HepG2 (cell line): ENCODE measurements around the gene PLEKHA5. TPM values are rescaled to one million over a fixed set of nuclear protein-coding genes. Genes with fewer than 3 reads are reported as not detected.
"Not testable (repeated sequence)": the region's sequence is repeated elsewhere in the genome, so short reads cannot be mapped to it uniquely, and the experiment has no call there.

ENCODE experiments used
- ATAC-seq: fragments of 200-7000 bp; cut with Tn5 transposase; 3 replicates; pipeline ENCODE4 v1.9.1; 2020; ENCODE audit warnings: mild to moderate bottlenecking, moderate library complexity
- BruUV-seq: library from RNA; stranded (reverse); fragments of 400-500 nt; replicated peaks from 2 replicates; lab custom pipeline; 2021; lab: Mats Ljungman, UMichigan
- CTCF ChIA-PET: fragments of 300-600 bp; formaldehyde crosslinking; extraction: SDS; loops from one replicate; lab custom pipeline; 2021; ENCODE audit warnings: low total read pairs, inconsistent platforms, low intra/inter-chr PET ratio; lab: Yijun Ruan, JAX
- POLR2A ChIA-PET: fragments of 350-600 bp; sonication (Branson Sonifier 250); formaldehyde crosslinking; loops from one replicate; lab custom pipeline; 2020; ENCODE audit warnings: antibody characterized with exemption, inconsistent platforms; lab: Yijun Ruan, JAX
- DNase-seq: peaks from one replicate; pipeline ENCODE4 v3.0.0-alpha.2; 2015; ENCODE audit warnings: low spot score
- FAIRE-seq: peaks from 3 replicates; lab custom pipeline; 2011; peaks lifted over from hg19 to GRCh38; lab: Jason Lieb, UNC
- H2AFZ ChIP-seq: one replicate; pipeline ENCODE4 v1.6.1; 2011; ENCODE audit warnings: low read length, inconsistent platforms
- H3K27ac ChIP-seq: fragments of 300-600 bp; 3 replicates; pipeline ENCODE4 v1.8.0; 2011; ENCODE audit warnings: mixed run types, mild to moderate bottlenecking, mixed read lengths, low read length, inconsistent platforms; ENCODE audit not compliant: insufficient read depth; ENCODE audit errors: extremely low read length
- H3K27me3 ChIP-seq, 2 experiments: fragments of 200-600 bp in 1 of 2; 2 replicates in 1 of 2; 3 replicates in 1 of 2; pipeline versions ENCODE4 v1.6.0 to v1.8.0; 2011; ENCODE audit warnings: low read length in 2 of 2, mild to moderate bottlenecking in 2 of 2, moderate library complexity in 2 of 2, inconsistent platforms in 1 of 2; ENCODE audit not compliant: insufficient read depth in 2 of 2, control insufficient read depth in 1 of 2
- H3K36me3 ChIP-seq, 2 experiments: fragments of 200-600 bp in 1 of 2; replicated peaks in 1 of 2; 2 replicates in 1 of 2; 3 replicates in 1 of 2; pipeline versions ENCODE4 v1.5.1 to v1.8.0; 2011; ENCODE audit warnings: low read length in 2 of 2, inconsistent platforms in 1 of 2; ENCODE audit not compliant: insufficient read depth in 2 of 2, control insufficient read depth in 1 of 2
- H3K4me1 ChIP-seq: 2 replicates; pipeline ENCODE4 v1.5.1; 2012; ENCODE audit warnings: low read length, inconsistent platforms; ENCODE audit not compliant: insufficient read depth
- H3K4me2 ChIP-seq: 2 replicates; pipeline ENCODE4 v1.6.0; 2011; ENCODE audit warnings: low read depth, low read length, inconsistent platforms
- H3K4me3 ChIP-seq, 3 experiments: fragments of 200-600 bp in 1 of 3; sonication (generic), shearing (Covaris generic) in 1 of 3; replicated peaks in 1 of 3; 2 replicates each; pipeline ENCODE4 v1.5.1; 2011 to 2016; ENCODE audit warnings: low read length in 3 of 3, inconsistent platforms in 2 of 3, low read depth in 2 of 3, mild to moderate bottlenecking in 2 of 3, control low read depth in 1 of 3, mixed read lengths in 1 of 3; ENCODE audit not compliant: insufficient read depth in 1 of 3
- H3K79me2 ChIP-seq: one replicate; pipeline ENCODE4 v1.6.1; 2011; ENCODE audit warnings: low read length, inconsistent platforms; ENCODE audit not compliant: insufficient read depth
- H3K9ac ChIP-seq: 2 replicates; pipeline ENCODE4 v1.6.0; 2011; ENCODE audit warnings: mild to moderate bottlenecking, low read depth, low read length, inconsistent platforms; ENCODE audit not compliant: insufficient read depth
- H3K9me3 ChIP-seq: 2 replicates; pipeline ENCODE4 v1.5.1; 2012; ENCODE audit warnings: mild to moderate bottlenecking, low read length
- H4K20me1 ChIP-seq: 2 replicates; pipeline ENCODE4 v1.6.0; 2011; ENCODE audit warnings: inconsistent platforms, mild to moderate bottlenecking, low read length, moderate library complexity; ENCODE audit not compliant: insufficient read depth
- ADNP ChIP-seq: sonication (generic); formaldehyde crosslinking; IDR thresholded peaks from 2 replicates; pipeline ENCODE4 v1.4.0; 2020; ENCODE audit warnings: missing genetic modification reagents
- CC2D1A ChIP-seq: sonication (generic); formaldehyde crosslinking; IDR thresholded peaks from 2 replicates; pipeline ENCODE4 v1.8.1; 2023; ENCODE audit warnings: mild to moderate bottlenecking, missing genetic modification reagents
- HCFC1 ChIP-seq: fragments of 150-350 bp; IDR thresholded peaks from 2 replicates; pipeline ENCODE4 v1.6.1; 2014; ENCODE audit warnings: low read depth, low read length
- IRF2 ChIP-seq: IDR thresholded peaks from 2 replicates; pipeline ENCODE4 v1.6.1; 2018; ENCODE audit warnings: missing genetic modification reagents, missing compliant biosample characterization
- MZF1 ChIP-seq: sonication (generic); formaldehyde crosslinking; IDR thresholded peaks from 2 replicates; pipeline ENCODE4 v1.8.1; 2023; ENCODE audit warnings: mild to moderate bottlenecking, missing genetic modification reagents, borderline replicate concordance
- NFYB ChIP-seq: sonication (generic); formaldehyde crosslinking; IDR thresholded peaks from 2 replicates; pipeline ENCODE4 v1.4.0; 2020; ENCODE audit warnings: missing genetic modification reagents
- NR3C1 ChIP-seq: sonication (generic); formaldehyde crosslinking; IDR thresholded peaks from 2 replicates; pipeline ENCODE4 v1.4.0; 2020; ENCODE audit warnings: missing genetic modification reagents
- REL ChIP-seq: sonication (generic); formaldehyde crosslinking; conservative IDR thresholded peaks from 2 replicates; pipeline ENCODE4 v1.8.0; 2022; ENCODE audit warnings: mild to moderate bottlenecking, missing genetic modification reagents, moderate library complexity
- SMAD3 ChIP-seq: sonication (generic); formaldehyde crosslinking; IDR thresholded peaks from 2 replicates; pipeline ENCODE4 v1.4.0; 2020; ENCODE audit warnings: missing genetic modification reagents
- SNAI1 ChIP-seq: sonication (generic); formaldehyde crosslinking; IDR thresholded peaks from 2 replicates; pipeline ENCODE4 v1.5.0; 2020; ENCODE audit warnings: mild to moderate bottlenecking, missing genetic modification reagents, borderline replicate concordance
- SNRNP70 ChIP-seq: fragments of 200-400 bp; formaldehyde crosslinking; IDR thresholded peaks from 2 replicates; pipeline ENCODE4 v1.6.1; 2017; ENCODE audit warnings: mild to moderate bottlenecking, low read depth, low read length, moderate library complexity
- ZBTB42 ChIP-seq: sonication (generic); formaldehyde crosslinking; IDR thresholded peaks from 2 replicates; pipeline ENCODE4 v1.5.0; 2020; ENCODE audit warnings: mild to moderate bottlenecking, missing genetic modification reagents
- ZMYM3 ChIP-seq: sonication (generic); formaldehyde crosslinking; IDR thresholded peaks from 2 replicates; pipeline ENCODE4 v1.5.1; 2020; ENCODE audit warnings: mild to moderate bottlenecking, missing genetic modification reagents
- ZNF7 ChIP-seq: IDR thresholded peaks from 2 replicates; pipeline ENCODE4 v1.6.1; 2016; ENCODE audit warnings: missing biosample characterization, missing genetic modification reagents
- ZNF724P ChIP-seq: sonication (generic); formaldehyde crosslinking; IDR thresholded peaks from 2 replicates; pipeline ENCODE4 v1.8.0; 2022; ENCODE audit warnings: missing genetic modification reagents, borderline replicate concordance
- WGBS: methylation state at CpG from one replicate; pipeline ENCODE4 v1.1.6; 2017; ENCODE audit warnings: low lambda C conversion rate; 5-methylcytosine and 5-hydroxymethylcytosine counted together
- in situ Hi-C: cut with HindIII; loops from 2 replicates; pipeline ENCODE4 v1.10.0; 2017; ENCODE audit warnings: low pct_unique_long_range_greater_than_20kb; ENCODE audit not compliant: extremely low pct_ligation_motif_present
- intact Hi-C: fragments of 100-400 bp; cut with micrococcal nuclease; formaldehyde crosslinking; loops from one replicate; pipeline ENCODE4 v1.10.0; 2022; ENCODE audit not compliant: unreplicated experiment
- polyA plus RNA-seq, 8 experiments: library from polyadenylated mRNA; depleted of rRNA in 3 of 8; stranded (reverse) in 7 of 8; unstranded in 1 of 8; fragments of >200 nt; fragmentation: Illumina TruSeq in 4 of 8; extraction: Trizol in 4 of 8; gene quantifications; 2 replicates each; pipeline versions ENCODE4 v1.2.1 to v1.2.3, GENCODE V29; 2011 to 2016; ENCODE audit warnings: low read depth in 4 of 8, missing spikeins in 1 of 8, mixed read lengths in 1 of 8; ENCODE audit not compliant: insufficient read depth in 1 of 8
- total RNA-seq, 5 experiments: library from RNA; depleted of rRNA; stranded (reverse); fragments of >200 nt; fragmentation: Illumina TruSeq; extraction: Trizol; gene quantifications; 2 replicates each; pipeline ENCODE4 v1.2.3, GENCODE V29; 2016; ENCODE audit warnings: low read depth in 1 of 5
- TF ChIP-seq, protein P1 (sequence below): sonication (generic); formaldehyde crosslinking; IDR thresholded peaks from 2 replicates; pipeline ENCODE4 v1.4.0; 2020; ENCODE audit warnings: missing genetic modification reagents, borderline replicate concordance

The PLEKHA5 gene
- total and polyA plus RNA-seq, 2 of the 13 experiments (the other 11 are each of a cell fraction or from before 2014, with no cell fraction given) = 4.2 to 15.4 TPM

DNA sequence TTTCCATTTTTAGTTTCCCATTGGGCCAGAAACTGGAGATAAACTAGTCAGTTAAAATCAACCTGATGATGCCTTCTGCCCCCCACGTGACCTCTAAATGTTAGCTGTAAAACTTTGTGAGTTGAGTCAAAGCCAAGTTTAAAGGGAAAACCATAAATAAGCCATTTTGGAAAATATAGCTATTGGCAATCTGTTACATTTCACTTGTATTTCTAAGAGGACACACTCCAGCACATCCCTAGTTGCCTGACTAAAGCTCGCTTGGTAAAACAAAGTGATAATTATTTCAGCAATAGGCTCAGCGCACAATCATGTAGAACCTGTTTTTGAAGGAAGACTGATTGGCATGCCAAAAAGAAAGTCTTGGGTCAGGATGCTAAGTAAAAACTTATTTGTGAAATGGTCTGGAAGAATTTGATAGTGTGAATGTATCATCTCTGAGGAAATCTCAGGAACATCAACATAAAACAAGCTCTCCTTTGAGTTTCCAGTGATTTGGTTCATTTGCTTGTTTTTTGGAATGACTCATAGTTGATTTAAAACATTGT lies 260.6 kb downstream of the PLEKHA5 start:
- H3K36me3 ChIP-seq = no peaks in the 10 kb centered on the region
- no peak overlapping the region for H3K27ac ChIP-seq
- no TSS peak for BruUV-seq
- H3K4me3 ChIP-seq = no peak overlapping the region
- CTCF ChIA-PET = no interaction called here
- H3K9ac ChIP-seq = no peak overlapping the region
- no peaks in the 10 kb centered on the region for H3K79me2 ChIP-seq
- no peak for DNase-seq
- H3K4me2 ChIP-seq = no peak overlapping the region
- ATAC-seq = no peak
- no peaks in the 10 kb centered on the region for H3K27me3 ChIP-seq
- POLR2A ChIA-PET = no interaction called here
- in situ Hi-C loops = no loop called here
- intact Hi-C loops = no loop called here
- no peaks in the 10 kb centered on the region for H4K20me1 ChIP-seq
- H2AFZ ChIP-seq = no peak overlapping the region
- 0 out of 2 replicates have a peak, but pooled peaks cover 9% of the 10 kb centered on the region for H3K4me1 ChIP-seq
- WGBS = 71% methylated on average over 3 of the region's 3 CpGs
- H3K9me3 ChIP-seq = no peaks in the 10 kb centered on the region
- no peak for FAIRE-seq
- no peak for TF ChIP-seq ADNP
- TF ChIP-seq SMAD3 (CRISPR knock-in tag) = no peak
- no peak for TF ChIP-seq IRF2 (CRISPR knock-in tag)
- no peak for TF ChIP-seq ZNF724P (CRISPR knock-in tag)
- TF ChIP-seq, protein P1, sequence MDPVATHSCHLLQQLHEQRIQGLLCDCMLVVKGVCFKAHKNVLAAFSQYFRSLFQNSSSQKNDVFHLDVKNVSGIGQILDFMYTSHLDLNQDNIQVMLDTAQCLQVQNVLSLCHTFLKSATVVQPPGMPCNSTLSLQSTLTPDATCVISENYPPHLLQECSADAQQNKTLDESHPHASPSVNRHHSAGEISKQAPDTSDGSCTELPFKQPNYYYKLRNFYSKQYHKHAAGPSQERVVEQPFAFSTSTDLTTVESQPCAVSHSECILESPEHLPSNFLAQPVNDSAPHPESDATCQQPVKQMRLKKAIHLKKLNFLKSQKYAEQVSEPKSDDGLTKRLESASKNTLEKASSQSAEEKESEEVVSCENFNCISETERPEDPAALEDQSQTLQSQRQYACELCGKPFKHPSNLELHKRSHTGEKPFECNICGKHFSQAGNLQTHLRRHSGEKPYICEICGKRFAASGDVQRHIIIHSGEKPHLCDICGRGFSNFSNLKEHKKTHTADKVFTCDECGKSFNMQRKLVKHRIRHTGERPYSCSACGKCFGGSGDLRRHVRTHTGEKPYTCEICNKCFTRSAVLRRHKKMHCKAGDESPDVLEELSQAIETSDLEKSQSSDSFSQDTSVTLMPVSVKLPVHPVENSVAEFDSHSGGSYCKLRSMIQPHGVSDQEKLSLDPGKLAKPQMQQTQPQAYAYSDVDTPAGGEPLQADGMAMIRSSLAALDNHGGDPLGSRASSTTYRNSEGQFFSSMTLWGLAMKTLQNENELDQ (CRISPR knock-in tag) = no peak
- no peak for TF ChIP-seq ZBTB42 (CRISPR knock-in tag)
- TF ChIP-seq ZNF7 (CRISPR knock-in tag) = no peak
- TF ChIP-seq NR3C1 (CRISPR knock-in tag) = no peak
- TF ChIP-seq ZMYM3 (CRISPR knock-in tag) = no peak
- no peak for TF ChIP-seq SNAI1 (CRISPR knock-in tag)
- TF ChIP-seq CC2D1A (CRISPR knock-in tag) = no peak
- no peak for TF ChIP-seq REL
- no peak for TF ChIP-seq MZF1 (CRISPR knock-in tag)
- TF ChIP-seq HCFC1 = no peak
- TF ChIP-seq NFYB (CRISPR knock-in tag) = no peak
- TF ChIP-seq SNRNP70 = no peak
- TF ChIP-seq, all 625 proteins: peak for 0

DNA sequence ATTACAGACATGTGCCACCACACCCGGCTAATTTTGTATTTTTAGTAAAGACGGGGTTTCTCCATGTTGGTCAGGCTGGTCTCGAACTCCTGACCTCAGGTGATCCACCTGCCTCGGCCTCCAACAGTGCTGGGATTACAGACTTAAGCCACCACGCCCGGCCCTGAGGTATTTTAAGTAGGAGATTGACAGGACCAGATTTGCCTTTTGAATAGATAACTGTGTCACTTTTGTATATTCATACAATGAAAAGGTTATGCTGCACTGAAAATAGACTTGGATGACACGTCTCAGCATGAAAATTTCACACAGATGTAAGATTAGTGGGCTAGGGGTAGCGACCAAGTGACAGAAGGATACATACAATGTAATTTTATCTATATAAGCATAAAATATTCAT lies 263.1 kb downstream of the PLEKHA5 start:
- intact Hi-C loops, H3K27me3 ChIP-seq, FAIRE-seq, H2AFZ ChIP-seq, DNase-seq, H3K36me3 ChIP-seq, H3K79me2 ChIP-seq, H3K9ac ChIP-seq, H3K27ac ChIP-seq, in situ Hi-C loops, H3K4me3 ChIP-seq, H4K20me1 ChIP-seq, H3K9me3 ChIP-seq, POLR2A ChIA-PET, ATAC-seq, CTCF ChIA-PET, BruUV-seq, H3K4me2 ChIP-seq: not testable (repeated sequence)
- peaks cover 27% of the 10 kb centered on the region for H3K4me1 ChIP-seq
- 56% methylated on average over 8 of the region's 8 CpGs for WGBS
